Activated naive CD8-positive, alpha-beta T cell treated with anti-CD3 and anti-CD28 coated beads, Interleukin-2, amount 50 U/mL, for 24 hours (primary cell): ENCODE results near the gene TEDC1.

Experiments used
- ATAC-seq: fragments of 150-1000 bp; cut with Tn5 transposase; one replicate; pipeline ENCODE4 v1.10.0; 2021
- DNase-seq: peaks from one replicate; pipeline ENCODE4 v3.0.0; 2021
- H3K27ac Mint-ChIP-seq: one replicate; pipeline ENCODE4 v1.8.0; 2021; ENCODE audit warnings: mild to moderate bottlenecking, mixed read lengths
- H3K27me3 Mint-ChIP-seq: one replicate; pipeline ENCODE4 v1.8.0; 2021; ENCODE audit warnings: mixed read lengths
- H3K36me3 Mint-ChIP-seq: one replicate; pipeline ENCODE4 v1.8.0; 2021; ENCODE audit warnings: low read depth, mixed read lengths
- H3K4me1 Mint-ChIP-seq: one replicate; pipeline ENCODE4 v1.8.0; 2021; ENCODE audit warnings: mixed read lengths
- H3K4me3 Mint-ChIP-seq: one replicate; pipeline ENCODE4 v1.8.0; 2021; ENCODE audit warnings: mild to moderate bottlenecking, moderate library complexity, mixed read lengths
- H3K9me3 Mint-ChIP-seq: one replicate; pipeline ENCODE4 v1.8.0; 2021; ENCODE audit warnings: mixed read lengths

TEDC1 gene

GRCh38 chr14:105490572-105491365, at the start of gene TEDC1:
Gene TEDC1, plus strand, starts transcription at chr14:105491246. Its CDS starts 130 bp downstream, at chr14:105491376.
- Mint-ChIP-seq H3K9me3 (no peaks in the 10 kb centered on the region), H3K4me3 (peak within 1 kb of the TSS; percentile 82), H3K36me3 (peaks cover 4% of the 10 kb centered on the region), H3K27ac (peak within 1 kb of the TSS; percentile 87), H3K4me1 (peaks cover 34% of the 10 kb centered on the region), H3K27me3 (no peaks in the 10 kb centered on the region)
- DNase-seq (peak; percentile 98), ATAC-seq (peak; percentile 78)

DNA sequence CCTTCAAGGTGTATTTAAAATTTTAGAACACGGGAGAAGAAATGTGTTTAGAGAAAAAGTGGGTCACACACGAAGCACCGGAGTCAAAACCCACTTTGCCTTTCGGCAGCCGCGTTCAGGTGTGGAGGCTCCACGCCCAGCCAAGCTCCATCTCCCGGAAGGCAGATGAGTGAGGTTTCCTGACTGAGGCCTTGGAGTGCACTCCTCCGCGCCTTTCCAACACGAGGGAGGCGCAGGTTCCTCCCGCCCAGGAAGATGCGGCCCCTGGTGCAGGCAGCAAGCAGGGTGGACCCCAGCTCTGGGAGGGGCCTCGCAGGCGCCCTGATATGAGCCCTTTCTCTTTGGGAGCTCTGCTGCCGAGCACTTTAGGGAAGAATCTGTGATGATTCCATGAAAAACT, 48.9 kb upstream of the TEDC1 start:
- H3K4me3 Mint-ChIP-seq = no peak overlapping the region
- no peak for ATAC-seq
- H3K27me3 Mint-ChIP-seq = no peaks in the 10 kb centered on the region
- no peak overlapping the region for H3K27ac Mint-ChIP-seq
- no peaks in the 10 kb centered on the region for H3K4me1 Mint-ChIP-seq
- DNase-seq = no peak
- H3K9me3 Mint-ChIP-seq = no peaks in the 10 kb centered on the region
- H3K36me3 Mint-ChIP-seq = peaks cover 6% of the 10 kb centered on the region

GRCh38 chr14:105442834-105443233, 48.2 kb upstream of the TEDC1 start:
- Mint-ChIP-seq H3K9me3 (no peaks in the 10 kb centered on the region), H3K27ac (no peak overlapping the region), H3K36me3 (peaks cover 6% of the 10 kb centered on the region), H3K4me1 (no peaks in the 10 kb centered on the region), H3K4me3 (no peak overlapping the region), H3K27me3 (no peaks in the 10 kb centered on the region)
- no peak for ATAC-seq
- no peak for DNase-seq

DNA sequence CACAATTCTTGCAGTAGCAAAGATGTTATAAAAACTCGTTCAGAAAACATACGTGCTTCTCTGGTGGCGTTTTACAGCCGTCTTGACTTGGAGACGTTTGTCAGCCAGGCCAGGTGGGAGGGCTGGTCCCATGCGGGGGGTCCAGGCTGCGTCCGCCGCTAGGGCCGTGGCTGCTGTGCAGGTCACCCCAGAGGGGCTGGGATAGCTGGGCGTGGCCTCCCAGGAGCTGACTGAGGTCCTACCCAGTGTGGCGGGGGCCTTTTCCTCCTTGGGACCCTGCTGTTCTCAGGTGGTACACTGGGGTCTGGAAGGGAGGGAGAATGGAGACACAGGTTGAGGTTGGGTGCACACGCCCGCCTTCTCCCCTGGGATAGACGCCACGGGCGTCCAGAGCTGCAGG, 46.2 kb upstream of the TEDC1 start:
- DNase-seq (no peak), ATAC-seq (no peak)
- Mint-ChIP-seq H3K27me3 (no peaks in the 10 kb centered on the region), H3K4me1 (no peaks in the 10 kb centered on the region), H3K36me3 (peaks cover 6% of the 10 kb centered on the region), H3K9me3 (no peaks in the 10 kb centered on the region), H3K27ac (no peak overlapping the region), H3K4me3 (no peak overlapping the region)

DNA sequence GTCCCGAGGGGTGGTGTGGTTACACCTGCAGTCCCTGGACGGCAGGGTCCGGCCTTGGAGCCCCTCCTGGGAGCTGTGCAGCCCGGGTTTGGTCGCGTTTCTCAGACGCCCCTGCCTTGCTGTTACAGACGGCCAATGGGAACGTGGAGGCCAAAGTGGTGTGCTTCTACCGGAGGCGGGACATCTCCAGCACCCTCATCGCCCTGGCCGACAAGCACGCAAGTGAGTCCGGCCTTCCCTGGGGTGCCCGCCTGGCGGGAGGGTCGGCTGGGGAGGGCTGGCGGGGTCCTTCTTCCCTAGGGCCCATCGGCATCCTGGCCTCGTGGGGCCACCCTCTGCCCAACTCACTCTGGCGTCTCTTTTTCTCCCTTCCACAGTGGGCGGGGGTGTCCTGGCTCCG, 45.8 kb upstream of the TEDC1 start:
- ATAC-seq (no peak), DNase-seq (no peak)
- Mint-ChIP-seq H3K27me3 (no peaks in the 10 kb centered on the region), H3K27ac (no peak overlapping the region), H3K36me3 (peaks cover 9% of the 10 kb centered on the region), H3K4me3 (no peak overlapping the region), H3K9me3 (no peaks in the 10 kb centered on the region), H3K4me1 (no peaks in the 10 kb centered on the region)

DNA sequence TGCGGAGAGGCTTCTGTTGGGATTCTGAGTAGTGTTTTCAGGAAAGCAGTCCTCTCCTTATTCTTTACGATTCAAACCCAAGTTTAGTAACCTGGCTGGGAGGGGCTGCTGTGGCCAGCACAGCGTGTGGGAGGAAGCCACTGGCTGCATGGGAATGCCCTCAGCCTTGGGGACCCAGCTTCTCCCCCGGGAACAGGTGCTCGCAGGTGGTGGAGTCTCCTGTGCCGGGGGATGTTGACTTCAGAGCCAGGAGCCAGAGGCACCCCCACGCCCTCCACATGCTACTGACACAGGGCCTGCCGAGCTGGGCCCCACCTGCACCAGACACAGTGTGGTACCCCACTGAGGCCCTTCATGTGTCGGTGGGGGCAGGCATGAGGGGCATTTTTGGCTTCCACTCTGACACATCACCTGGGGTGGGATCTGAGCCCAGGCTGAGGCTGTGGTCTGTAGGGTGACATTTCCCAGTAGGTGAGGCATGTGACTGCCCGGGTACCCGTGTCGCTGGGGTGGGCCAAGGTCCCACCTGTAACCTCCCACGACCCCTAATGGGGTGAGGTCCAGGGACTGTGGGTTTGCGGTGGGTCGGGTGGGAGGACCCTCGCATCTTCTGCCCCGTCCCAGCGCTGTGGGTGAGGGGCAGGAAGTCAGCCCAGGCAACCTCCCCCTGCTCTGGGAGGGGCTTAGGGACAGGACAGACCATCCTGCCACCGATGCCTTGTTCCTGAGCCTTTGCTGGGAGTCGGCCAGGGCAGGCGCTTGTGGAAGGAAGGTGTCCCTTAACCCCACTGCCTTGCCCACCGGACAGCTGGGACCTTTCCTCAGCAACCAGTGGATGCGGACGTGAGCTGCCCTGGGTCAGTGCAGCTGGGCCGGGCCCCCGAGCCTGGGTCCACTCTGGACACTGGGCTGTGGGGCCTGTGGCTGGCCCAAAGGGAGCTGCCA, 44.9 kb upstream of the TEDC1 start:
- ATAC-seq = no peak
- DNase-seq = no peak
- H3K36me3 Mint-ChIP-seq = peaks cover 11% of the 10 kb centered on the region
- no peak overlapping the region for H3K27ac Mint-ChIP-seq
- H3K4me1 Mint-ChIP-seq = no peaks in the 10 kb centered on the region
- H3K9me3 Mint-ChIP-seq = no peaks in the 10 kb centered on the region
- no peaks in the 10 kb centered on the region for H3K27me3 Mint-ChIP-seq
- H3K4me3 Mint-ChIP-seq = no peak overlapping the region

DNA sequence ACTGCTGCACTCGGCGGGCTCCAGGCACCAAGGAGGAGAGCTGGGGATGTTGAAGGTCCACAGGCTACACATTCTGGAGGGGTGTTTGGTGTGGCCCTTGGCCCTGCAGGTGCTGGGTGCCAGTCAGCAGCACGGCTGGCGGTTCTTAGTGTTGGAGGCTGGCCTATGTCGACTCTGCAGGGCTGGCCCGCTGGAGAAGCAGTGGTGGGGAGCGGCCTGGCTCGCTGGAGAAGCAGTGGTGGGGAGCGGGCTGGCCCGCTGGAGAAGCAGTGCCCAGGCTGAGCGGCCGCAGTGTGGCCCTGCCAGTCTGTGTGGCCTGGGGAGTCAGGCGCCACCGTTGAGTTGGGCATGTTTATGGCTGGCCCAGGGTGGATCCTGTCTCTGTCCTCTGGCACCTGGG, 44.1 kb upstream of the TEDC1 start:
- no peaks in the 10 kb centered on the region for H3K9me3 Mint-ChIP-seq
- ATAC-seq (no peak), DNase-seq (no peak)
- no peak overlapping the region for H3K27ac Mint-ChIP-seq
- H3K36me3 Mint-ChIP-seq = peaks cover 10% of the 10 kb centered on the region
- H3K4me1 Mint-ChIP-seq = no peaks in the 10 kb centered on the region
- no peak overlapping the region for H3K4me3 Mint-ChIP-seq
- no peaks in the 10 kb centered on the region for H3K27me3 Mint-ChIP-seq

GRCh38 chr14:105447651-105448640, 43.1 kb upstream of the TEDC1 start:
- Mint-ChIP-seq H3K36me3 (peaks cover 16% of the 10 kb centered on the region), H3K9me3 (no peaks in the 10 kb centered on the region), H3K27ac (no peak overlapping the region), H3K27me3 (no peaks in the 10 kb centered on the region), H3K4me1 (no peaks in the 10 kb centered on the region), H3K4me3 (no peak overlapping the region)
- no peak for DNase-seq
- ATAC-seq = no peak

- Mint-ChIP-seq H3K4me3 (no peak overlapping the region), H3K27me3 (no peaks in the 10 kb centered on the region), H3K4me1 (no peaks in the 10 kb centered on the region), H3K36me3 (peaks cover 16% of the 10 kb centered on the region), H3K9me3 (no peaks in the 10 kb centered on the region), H3K27ac (no peak overlapping the region)
- ATAC-seq (peak; percentile 69), DNase-seq (peak; percentile 69)
Observed at GRCh38 chr14:105448706-105449111, 42.3 kb upstream of the TEDC1 start.

GRCh38 chr14:105449276-105450122, 41.5 kb upstream of the TEDC1 start:
- H3K36me3 Mint-ChIP-seq = peaks cover 18% of the 10 kb centered on the region
- DNase-seq (no peak), ATAC-seq (no peak)
- H3K4me3 Mint-ChIP-seq = no peak overlapping the region
- no peaks in the 10 kb centered on the region for H3K9me3 Mint-ChIP-seq
- no peaks in the 10 kb centered on the region for H3K27me3 Mint-ChIP-seq
- no peaks in the 10 kb centered on the region for H3K4me1 Mint-ChIP-seq
- H3K27ac Mint-ChIP-seq = no peak overlapping the region

- Mint-ChIP-seq H3K4me3 (no peak overlapping the region), H3K36me3 (peaks cover 18% of the 10 kb centered on the region), H3K27ac (no peak overlapping the region), H3K9me3 (no peaks in the 10 kb centered on the region), H3K4me1 (no peaks in the 10 kb centered on the region), H3K27me3 (no peaks in the 10 kb centered on the region)
- DNase-seq (no peak), ATAC-seq (no peak)
Observed at GRCh38 chr14:105450123-105450505, 40.9 kb upstream of the TEDC1 start.

DNA sequence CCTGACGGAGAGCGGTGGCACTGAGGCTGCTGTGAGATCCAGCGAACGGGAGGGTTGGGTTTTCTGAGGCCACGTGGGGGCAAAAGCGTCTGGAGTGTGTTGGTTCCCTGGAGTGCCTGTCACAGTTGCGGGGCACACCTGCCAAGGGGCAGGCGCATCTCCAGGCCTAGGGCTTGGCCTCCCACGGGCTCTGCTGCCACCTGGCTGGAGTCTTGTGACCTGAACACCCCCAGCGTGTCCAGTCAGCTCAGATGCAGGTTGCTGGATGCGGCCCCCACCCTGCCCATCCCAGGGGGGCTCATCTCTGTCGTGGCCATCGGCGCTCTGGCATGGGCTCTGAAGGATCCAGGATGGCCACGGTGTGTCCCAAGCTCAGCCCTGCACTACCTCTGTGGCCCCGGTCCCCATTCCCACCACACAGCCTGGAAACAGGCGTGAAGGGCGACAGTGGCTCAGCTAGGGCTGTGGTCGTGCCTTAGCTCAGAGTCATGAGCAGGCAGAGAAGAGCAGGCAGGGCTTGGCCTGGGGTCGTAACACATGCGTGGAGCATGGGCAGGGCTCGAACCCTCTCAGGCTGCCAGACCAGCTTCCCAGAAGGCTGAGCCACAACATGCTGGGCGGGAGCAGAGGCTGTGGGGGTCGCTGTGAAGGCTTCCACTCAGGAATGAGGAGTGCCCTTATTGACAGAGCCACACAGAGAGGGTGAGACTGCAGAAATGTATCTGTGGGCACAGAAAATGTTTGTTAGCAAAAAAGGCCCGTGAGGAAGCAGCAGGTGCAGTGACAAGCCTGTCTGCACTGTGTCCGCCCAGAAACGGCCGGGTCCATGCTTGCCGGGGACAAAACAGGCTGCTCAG, 40.0 kb upstream of the TEDC1 start:
- DNase-seq (no peak), ATAC-seq (no peak)
- H3K9me3 Mint-ChIP-seq = no peaks in the 10 kb centered on the region
- no peak overlapping the region for H3K27ac Mint-ChIP-seq
- H3K27me3 Mint-ChIP-seq = no peaks in the 10 kb centered on the region
- no peaks in the 10 kb centered on the region for H3K4me1 Mint-ChIP-seq
- H3K36me3 Mint-ChIP-seq = peaks cover 21% of the 10 kb centered on the region
- H3K4me3 Mint-ChIP-seq = no peak overlapping the region

GRCh38 chr14:105452963-105453362, 38.1 kb upstream of the TEDC1 start:
- Mint-ChIP-seq H3K4me1 (no peaks in the 10 kb centered on the region), H3K27me3 (no peaks in the 10 kb centered on the region), H3K9me3 (no peaks in the 10 kb centered on the region), H3K4me3 (no peak overlapping the region), H3K27ac (no peak overlapping the region), H3K36me3 (peaks cover 21% of the 10 kb centered on the region)
- ATAC-seq (no peak), DNase-seq (no peak)
